DMS153 treated with DMSO at 0.1 percent for 48 hours (cell line): Measurements from ENCODE around the gene FBXO28.
"Not testable (repeated sequence)": the region's sequence is repeated elsewhere in the genome, so short reads cannot be mapped to it uniquely, and the experiment has no call there.

ENCODE experiments used
- DNase-seq: peaks from one replicate; lab custom pipeline; 2025; ENCODE audit not compliant: unreplicated experiment; lab: John Stamatoyannopoulos, UW

FBXO28 gene

DNA sequence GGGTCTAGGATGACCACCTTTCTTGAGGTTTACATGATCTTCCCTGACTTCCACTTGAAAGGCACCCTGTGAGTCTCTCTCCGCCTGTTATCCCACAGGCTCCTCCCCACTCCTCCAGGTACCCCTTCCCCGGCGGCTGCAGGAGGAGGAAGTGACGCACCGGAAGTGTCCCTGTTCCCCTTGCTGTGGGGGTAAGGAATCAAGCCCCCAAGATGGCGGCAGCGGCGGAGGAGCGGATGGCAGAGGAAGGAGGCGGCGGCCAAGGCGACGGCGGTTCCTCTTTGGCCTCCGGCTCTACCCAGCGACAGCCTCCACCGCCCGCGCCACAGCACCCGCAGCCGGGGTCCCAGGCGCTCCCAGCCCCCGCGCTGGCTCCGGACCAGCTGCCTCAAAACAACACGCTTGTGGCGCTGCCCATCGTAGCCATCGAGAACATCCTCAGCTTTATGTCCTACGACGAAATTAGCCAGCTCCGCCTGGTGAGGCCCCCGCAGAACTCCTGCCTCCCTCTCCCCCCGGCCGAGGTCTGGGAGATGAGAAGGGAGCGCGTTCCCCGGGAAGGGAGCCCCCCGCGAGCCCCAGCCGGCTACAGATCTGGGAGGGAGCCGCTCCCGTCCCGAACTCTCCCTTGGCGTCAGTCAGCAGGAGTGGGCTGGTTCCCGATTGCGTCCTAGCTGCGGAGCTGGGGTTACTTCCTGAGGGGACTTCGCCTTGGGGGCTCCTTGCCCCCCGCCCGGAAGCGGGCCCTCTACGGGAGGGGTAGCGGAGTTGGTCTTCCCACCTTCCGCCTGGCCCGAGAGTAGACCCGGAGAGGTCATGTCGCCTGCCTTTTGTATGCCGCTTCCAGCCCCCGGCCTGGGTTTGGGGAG, at the start of gene FBXO28:
TSS of gene FBXO28 (plus strand) at position 194 of the 869 bp plus-strand sequence. CDS start at position 213, 19 bp downstream.
- peak; percentile 98 for DNase-seq

- no peak for DNase-seq
These were observed 49.8 kb upstream of the FBXO28 start for GRCh38 chr1:224064150-224064549.

DNA sequence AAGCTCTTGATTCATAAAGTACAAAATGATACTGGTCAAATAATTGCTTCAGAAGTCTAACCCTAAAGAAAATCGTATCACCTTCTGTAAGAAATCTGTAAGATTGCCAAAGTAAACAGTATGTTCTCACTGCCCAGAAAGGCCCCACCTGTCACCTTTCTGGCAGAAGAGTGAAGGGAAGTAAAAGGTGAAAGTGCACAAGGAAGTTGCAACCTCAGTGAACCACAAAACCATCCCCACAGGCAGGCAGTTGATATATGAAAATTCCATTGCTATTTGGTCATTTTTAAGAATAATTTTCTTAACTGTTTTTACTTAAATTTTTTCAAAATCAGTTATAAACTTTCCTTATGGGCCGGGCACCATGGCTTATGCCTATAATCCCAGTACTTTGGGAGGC, 48.5 kb upstream of the FBXO28 start:
- DNase-seq = no peak

- DNase-seq = no peak
These were observed 46.7 kb upstream of the FBXO28 start for GRCh38 chr1:224067207-224067606.

DNA sequence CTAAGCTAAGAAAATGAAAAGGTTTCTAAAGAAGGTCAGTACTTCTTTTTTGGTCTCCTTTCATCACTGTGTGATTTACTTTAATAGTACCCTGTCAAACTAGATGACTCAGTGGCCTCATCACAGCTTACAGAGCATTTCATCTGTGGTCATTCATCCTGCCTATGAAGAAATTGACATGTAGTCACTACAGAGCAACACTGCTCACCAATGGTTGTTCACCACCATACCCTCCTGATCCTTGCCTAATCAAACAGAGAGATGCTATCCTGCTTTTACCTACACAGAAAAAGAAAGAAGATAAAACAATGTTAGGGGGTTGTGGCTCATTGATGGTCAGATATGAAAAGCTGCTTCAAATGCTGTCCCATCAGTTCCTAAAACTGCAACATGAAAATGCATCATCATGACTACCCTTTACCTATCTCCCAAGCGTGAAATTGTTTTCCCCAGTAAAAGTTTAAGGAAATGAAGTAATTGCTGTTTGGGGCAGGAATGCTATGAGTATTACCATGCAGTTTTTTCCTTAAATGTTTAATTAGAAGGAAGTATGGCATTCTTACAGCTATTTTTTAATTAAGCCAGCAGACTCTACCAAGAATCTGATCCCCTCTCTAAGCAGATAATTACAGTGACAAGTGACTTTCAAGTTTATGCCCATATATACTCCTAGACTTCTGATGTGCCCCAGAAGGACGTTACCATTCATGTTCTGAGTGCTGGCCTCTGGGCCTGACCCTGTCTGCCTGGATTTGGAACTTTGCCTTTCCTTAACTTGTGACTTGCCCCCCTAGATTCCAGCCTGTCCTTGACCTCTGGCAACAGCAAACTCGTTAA, 46.1 kb upstream of the FBXO28 start:
- no peak for DNase-seq

DNA sequence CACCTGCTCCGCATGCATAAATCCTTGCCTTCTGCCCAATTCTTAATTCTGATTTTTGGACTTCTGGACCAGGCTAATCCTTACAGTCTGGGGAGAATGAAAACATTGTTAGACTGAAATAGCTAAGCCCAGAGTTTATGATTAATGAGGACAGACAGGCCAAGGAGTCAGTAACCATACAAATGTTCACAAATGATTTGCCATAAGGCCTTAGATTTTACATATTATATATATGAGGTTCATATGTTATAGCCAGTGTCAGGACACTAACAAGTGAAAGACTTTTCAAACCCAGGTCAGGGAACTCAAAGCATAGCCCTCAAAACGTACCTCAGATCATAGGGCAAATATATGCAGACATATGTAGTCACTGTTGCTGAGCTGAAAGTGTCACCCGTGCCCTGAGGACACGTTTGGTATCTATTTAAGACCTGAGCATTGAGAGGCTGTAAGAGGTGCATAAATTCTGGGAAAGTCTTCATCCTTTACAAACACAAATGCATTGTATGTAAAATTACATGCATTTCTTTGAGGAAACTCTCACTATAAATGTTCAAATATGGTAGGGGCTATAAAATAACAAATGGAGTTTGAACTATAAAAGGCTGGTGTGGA, 45.3 kb upstream of the FBXO28 start:
- DNase-seq = no peak

- DNase-seq = no peak
These were observed 44.8 kb upstream of the FBXO28 start for GRCh38 chr1:224069138-224069537.

DNA sequence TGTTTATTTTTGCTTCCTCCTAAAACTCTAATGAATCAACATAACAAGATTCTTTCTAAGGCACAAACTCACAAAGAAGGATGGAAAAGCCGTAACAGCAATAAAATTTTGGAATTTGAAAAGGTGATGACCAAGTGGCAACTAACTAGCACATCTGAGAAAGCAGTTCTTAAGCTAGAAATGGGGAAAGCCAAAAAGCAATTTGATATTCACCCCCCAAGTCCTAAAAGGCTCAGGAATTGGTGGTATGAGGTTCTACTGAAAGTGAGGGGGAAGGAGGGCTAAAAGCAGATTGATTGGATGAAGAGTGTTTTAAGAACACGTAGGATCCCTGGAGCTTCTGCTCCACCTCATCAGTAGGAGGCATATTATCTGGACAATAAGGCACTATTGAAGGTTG, 43.4 kb upstream of the FBXO28 start:
- DNase-seq = no peak

- DNase-seq = no peak
These were observed 37.5 kb upstream of the FBXO28 start for GRCh38 chr1:224076407-224076806.

GRCh38 chr1:224079644-224080043, 34.3 kb upstream of the FBXO28 start:
- not testable (repeated sequence) for DNase-seq

DNA sequence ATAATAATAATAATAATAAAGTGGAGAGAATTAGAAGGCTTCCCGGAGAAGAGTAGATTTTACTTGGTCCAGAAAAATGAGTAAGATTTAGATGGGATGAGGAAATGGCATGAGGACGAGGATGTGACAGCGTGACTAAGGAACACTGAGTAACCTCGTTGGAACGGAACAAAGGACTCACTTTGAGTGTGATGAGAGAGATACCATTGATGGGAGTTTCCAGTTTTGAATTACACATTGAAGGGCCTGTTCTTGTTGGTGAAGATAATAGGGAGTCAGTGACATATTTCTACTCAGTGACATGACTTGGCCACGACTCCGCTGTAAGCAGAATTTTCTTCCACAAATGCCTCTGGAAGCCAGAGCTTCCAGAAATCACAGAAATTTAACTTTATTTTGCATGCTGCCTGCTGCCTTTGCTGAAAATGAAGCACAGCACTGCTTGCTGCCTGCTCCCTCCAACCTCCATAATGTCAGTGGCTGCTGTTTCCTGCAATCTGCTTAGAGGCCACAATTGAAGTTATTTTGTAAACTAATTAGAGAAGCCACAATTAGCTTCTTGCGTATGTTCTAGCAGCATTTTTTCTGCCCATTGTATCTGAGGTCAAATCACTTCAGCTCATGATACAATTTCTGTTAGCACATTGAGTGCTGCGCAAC, 33.7 kb upstream of the FBXO28 start:
- no peak for DNase-seq

- DNase-seq = no peak
These were observed 32.3 kb upstream of the FBXO28 start for GRCh38 chr1:224081604-224082003.

DNA sequence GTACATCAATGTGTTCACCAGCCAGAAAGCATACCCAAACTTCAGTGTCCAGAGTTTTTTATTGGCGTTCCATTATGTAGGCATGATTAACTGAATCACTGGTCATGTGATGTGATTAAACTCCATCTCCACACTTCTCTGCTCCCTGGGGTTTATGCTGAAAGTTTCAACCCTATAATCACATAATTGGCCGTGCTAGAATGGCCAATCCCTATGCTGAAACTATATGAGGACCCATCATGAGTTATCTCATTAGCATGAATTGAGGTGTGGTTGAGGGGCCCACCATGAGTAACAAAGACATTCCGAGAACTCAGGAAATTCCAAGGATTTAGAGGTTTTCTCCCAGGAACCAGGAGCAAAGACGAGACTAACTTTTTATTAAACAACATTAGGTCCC, 31.8 kb upstream of the FBXO28 start:
- DNase-seq = no peak

DNA sequence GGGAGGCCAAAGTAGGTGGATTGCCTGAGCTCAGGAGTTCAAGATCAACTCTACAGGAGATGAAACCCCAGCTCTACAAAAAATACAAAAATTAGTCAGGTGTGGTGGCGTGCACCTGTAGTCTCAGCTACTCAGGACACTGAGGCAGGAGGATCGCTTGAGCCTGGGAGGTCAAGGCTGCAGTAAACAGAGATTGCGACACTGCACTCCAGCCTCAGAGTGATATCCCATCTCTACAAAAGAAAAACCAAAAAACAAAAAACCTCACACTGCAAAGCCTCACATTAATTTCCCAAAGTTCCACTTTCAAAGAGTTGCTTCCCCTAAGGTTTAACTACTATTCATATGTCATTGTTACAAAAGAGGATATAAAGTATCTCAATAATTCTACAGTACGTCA, 29.0 kb upstream of the FBXO28 start:
- DNase-seq = no peak

DNA sequence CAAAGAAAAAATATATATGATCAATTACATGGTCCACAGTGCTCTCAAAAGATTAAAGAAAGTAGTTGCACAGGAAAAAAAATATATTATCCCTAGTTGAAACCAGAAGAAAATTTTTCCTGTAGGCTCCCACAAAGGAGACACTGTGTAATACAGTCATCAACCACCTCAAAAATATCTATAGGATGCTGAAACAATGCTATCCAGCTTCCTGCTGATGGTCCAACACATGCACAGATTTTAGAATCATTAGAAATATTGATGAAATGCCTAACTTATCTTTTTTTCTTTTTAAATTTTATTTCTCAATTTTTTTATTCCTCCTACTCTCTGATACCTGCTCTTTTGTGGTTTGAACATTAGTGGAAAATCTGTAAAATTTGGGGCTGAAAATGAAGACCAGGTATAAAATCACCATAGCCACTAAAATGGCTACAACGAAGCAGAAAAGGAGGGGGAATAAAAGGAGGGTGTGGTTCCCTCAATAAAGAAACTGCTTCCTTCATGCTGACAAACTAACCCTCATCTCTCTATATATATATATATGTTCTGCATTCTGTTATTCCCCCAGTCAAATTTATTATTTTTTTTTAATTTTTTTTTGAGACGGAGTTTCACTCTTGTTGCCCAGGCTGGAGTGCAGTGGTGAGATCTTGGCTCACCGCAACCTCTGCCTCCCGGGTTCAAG, 28.3 kb upstream of the FBXO28 start:
- DNase-seq = no peak

- no peak for DNase-seq
These were observed 26.6 kb upstream of the FBXO28 start for GRCh38 chr1:224087286-224087794.

GRCh38 chr1:224089583-224089982, 24.3 kb upstream of the FBXO28 start:
- no peak for DNase-seq

DNA sequence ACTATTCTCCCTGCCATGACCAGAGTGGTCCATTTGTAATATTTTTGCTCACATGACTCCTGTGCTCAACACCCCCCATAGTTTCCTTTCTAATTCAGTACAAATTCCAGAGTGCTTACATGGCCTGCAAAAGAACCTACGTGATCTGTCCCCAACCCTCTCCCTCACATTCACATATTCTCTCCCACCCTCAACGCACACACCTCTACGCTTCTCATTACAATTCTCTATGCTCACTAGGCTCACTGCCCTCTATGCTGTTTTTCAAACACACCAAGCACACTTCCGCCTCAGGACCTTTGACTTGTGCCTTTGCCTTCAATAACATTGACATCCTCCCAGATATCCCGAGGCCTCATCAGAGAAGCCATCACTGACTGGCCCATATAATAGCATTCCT, 23.8 kb upstream of the FBXO28 start:
- DNase-seq = no peak

DNA sequence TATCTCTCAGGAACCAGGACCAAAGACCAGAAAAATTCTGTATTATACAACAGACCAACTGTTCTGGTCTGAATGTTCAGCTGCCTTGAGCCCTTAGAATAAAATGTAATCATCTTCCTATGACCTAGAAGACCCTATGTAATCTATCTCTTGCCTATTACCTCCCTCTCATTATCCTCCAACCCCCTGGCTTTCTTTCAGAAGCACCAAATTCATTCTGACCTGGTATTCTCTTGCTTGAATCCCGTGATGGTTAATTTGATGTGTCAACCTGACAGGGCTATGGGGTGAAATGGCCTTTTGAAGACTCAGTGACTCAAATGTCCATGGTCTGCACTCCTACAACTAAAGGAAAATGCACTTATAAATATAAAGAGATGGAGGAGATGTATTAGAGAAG, 21.8 kb upstream of the FBXO28 start:
- no peak for DNase-seq

GRCh38 chr1:224092601-224093000, 21.3 kb upstream of the FBXO28 start:
- DNase-seq = no peak
